Measurements from ENCODE around the gene ZBTB4. TPM values are rescaled to one million over a fixed set of nuclear protein-coding genes. Genes with fewer than 3 reads are reported as not detected.
"Not testable (repeated sequence)": the region's sequence is repeated elsewhere in the genome, so short reads cannot be mapped to it uniquely, and the experiment has no call there.

ZBTB4 gene
- total RNA-seq, 4 donors from 2014 or later: 15.1 to 27.3 (median 24.5) TPM

GRCh38 chr17:7471729-7472128 lies 7.7 kb downstream of the ZBTB4 start:
- Histone ChIP-seq H3K4me1 (peaks cover 0 to 30% (median 2%) of the 10 kb centered on the region in 4 donors), H3K36me3 (peaks cover 0 to 4% (median 0%) of the 10 kb centered on the region in 3 donors), H3K27me3 (no peaks in the 10 kb centered on the region), H3K9me3 (no peaks in the 10 kb centered on the region), H3K4me3 (no peak overlapping the region), H3K27ac (no peak overlapping the region)
- TF ChIP-seq POLR2A (IDR thresholded peaks at IDR 0.05) (no peak), CTCF (IDR thresholded peaks at IDR 0.05) (no peak)
- no peak for DNase-seq

GRCh38 chr17:7470457-7470973 lies 8.9 kb downstream of the ZBTB4 start:
- not testable (repeated sequence) for H3K27me3 ChIP-seq, H3K4me3 ChIP-seq, H3K9me3 ChIP-seq, DNase-seq, H3K27ac ChIP-seq
- Histone ChIP-seq H3K4me1 (peaks cover 0 to 28% (median 2%) of the 10 kb centered on the region in 4 donors), H3K36me3 (peaks cover 0 to 16% (median 0%) of the 10 kb centered on the region in 3 donors)

GRCh38 chr17:7469843-7470242 lies 9.6 kb downstream of the ZBTB4 start:
- H3K9me3 ChIP-seq, H3K4me3 ChIP-seq, DNase-seq, H3K27ac ChIP-seq, H3K27me3 ChIP-seq: not testable (repeated sequence)
- peaks cover 0 to 24% (median 2%) of the 10 kb centered on the region in 4 donors for H3K4me1 ChIP-seq
- peaks cover 0 to 18% (median 0%) of the 10 kb centered on the region in 3 donors for H3K36me3 ChIP-seq

GRCh38 chr17:7468804-7469389 lies 10.5 kb downstream of the ZBTB4 start:
- no peaks in the 10 kb centered on the region for H3K27me3 ChIP-seq
- no peak overlapping the region for H3K4me3 ChIP-seq
- peaks cover 0 to 24% (median 2%) of the 10 kb centered on the region in 4 donors for H3K4me1 ChIP-seq
- peaks cover 0 to 18% (median 0%) of the 10 kb centered on the region in 3 donors for H3K36me3 ChIP-seq
- H3K27ac ChIP-seq: no peak overlapping the region
- no peaks in the 10 kb centered on the region for H3K9me3 ChIP-seq
- DNase-seq: no peak
- no peak for TF ChIP-seq CTCF (IDR thresholded peaks at IDR 0.05)
- TF ChIP-seq POLR2A (IDR thresholded peaks at IDR 0.05): no peak

- Histone ChIP-seq H3K4me3 (no peak overlapping the region), H3K9me3 (no peaks in the 10 kb centered on the region), H3K36me3 (peaks cover 0 to 22% (median 0%) of the 10 kb centered on the region in 3 donors), H3K27ac (no peak overlapping the region), H3K27me3 (no peaks in the 10 kb centered on the region), H3K4me1 (peaks cover 0 to 24% (median 2%) of the 10 kb centered on the region in 4 donors)
- TF ChIP-seq CTCF (IDR thresholded peaks at IDR 0.05): no peak
- no peak for TF ChIP-seq POLR2A (IDR thresholded peaks at IDR 0.05)
- DNase-seq: no peak
These were observed 11.1 kb downstream of the ZBTB4 start for GRCh38 chr17:7468290-7468689.

GRCh38 chr17:7467498-7467897 lies 11.9 kb downstream of the ZBTB4 start:
- Histone ChIP-seq H3K9me3 (no peaks in the 10 kb centered on the region), H3K27me3 (no peaks in the 10 kb centered on the region), H3K4me1 (peaks cover 0 to 24% (median 2%) of the 10 kb centered on the region in 4 donors), H3K36me3 (peaks cover 0 to 29% (median 0%) of the 10 kb centered on the region in 3 donors), H3K4me3 (no peak overlapping the region), H3K27ac (peak overlapping the region in 3 of 4 donors; percentile 17 to 55 (median 20))
- TF ChIP-seq CTCF (IDR thresholded peaks at IDR 0.05) (no peak), POLR2A (IDR thresholded peaks at IDR 0.05) (no peak)
- DNase-seq: no peak
